Aortic smooth muscle cell (primary cell): Measurements from ENCODE around the gene SWI5. TPM values are rescaled to one million over a fixed set of nuclear protein-coding genes. Genes with fewer than 3 reads are reported as not detected.

Experiments used
- total RNA-seq: library from RNA; depleted of rRNA; stranded (reverse); fragments of >200 nt; gene quantifications from 2 replicates; pipeline ENCODE4 v1.2.3, GENCODE V29; 2014

SWI5 gene
- 43.5 and 48.9 TPM in 2 replicates for total RNA-seq

GRCh38 chr9:128276008-128276573 lies at the start of gene SWI5:
SWI5 (plus strand) TSS chr9:128276276.

GRCh38 chr9:128275198-128276007 lies 673 bp upstream of the SWI5 start, which contains the start of gene GOLGA2:
GOLGA2 (minus strand) TSS chr9:128276007; CDS start chr9:128275976, 31 bp downstream.

GRCh38 chr9:128322404-128323211 lies 46.5 kb downstream of the SWI5 start, which contains the start of the genes COQ4 and TRUB2:
COQ4 (plus strand) TSS chr9:128322839; CDS start chr9:128322859, 20 bp downstream.
TRUB2 (minus strand) TSS chr9:128322447; CDS start chr9:128322408, 39 bp downstream.

Other genes starting within 250 kb of the SWI5 start
- 9.8 and 10.8 TPM in 2 replicates for gene NAIF1, start 209.0 kb upstream of the SWI5 start, total RNA-seq
- gene SLC25A25, start 208.0 kb upstream of the SWI5 start, total RNA-seq, result 33.6 and 36.2 TPM in 2 replicates
- 66.3 and 76.8 TPM in 2 replicates for gene PTGES2, start 148.5 kb upstream of the SWI5 start, total RNA-seq
- not detected in 2 replicates for gene LCN2, start 126.8 kb upstream of the SWI5 start, total RNA-seq
- gene BBLN, start 116.0 kb upstream of the SWI5 start, total RNA-seq, result 39.2 and 45.1 TPM in 2 replicates
- gene CIZ1, start 84.7 kb upstream of the SWI5 start, total RNA-seq, result 18.4 and 31.7 TPM in 2 replicates
- 1.1 and 3.0 TPM in 2 replicates for gene DNM1, start 72.9 kb upstream of the SWI5 start, total RNA-seq
- 175 and 190 TPM in 2 replicates for gene GOLGA2, start 269 bp upstream of the SWI5 start, total RNA-seq
- 20.2 and 22.5 TPM in 2 replicates for gene TRUB2, start 46.2 kb downstream of the SWI5 start, total RNA-seq
- gene COQ4, start 46.6 kb downstream of the SWI5 start, total RNA-seq, result 20.6 and 22.8 TPM in 2 replicates
- 18.6 and 21.1 TPM in 2 replicates for gene SLC27A4, start 64.3 kb downstream of the SWI5 start, total RNA-seq
- gene URM1, start 95.1 kb downstream of the SWI5 start, total RNA-seq, result 32.2 and 40.7 TPM in 2 replicates
- 67.5 and 84.1 TPM in 2 replicates for gene CERCAM, start 144.6 kb downstream of the SWI5 start, total RNA-seq
- gene ODF2, start 179.7 kb downstream of the SWI5 start, total RNA-seq, result 38.3 and 52.2 TPM in 2 replicates
- 21.6 and 27.0 TPM in 2 replicates for gene GLE1, start 228.4 kb downstream of the SWI5 start, total RNA-seq